Measurements from ENCODE around the gene SPN. TPM values are rescaled to one million over a fixed set of nuclear protein-coding genes. Genes with fewer than 3 reads are reported as not detected.

Gene SPN
- total and polyA plus RNA-seq, 5 donors from 2014 or later: 103 to 149 (median 134) TPM

Other genes with a start within 250 kb of the SPN start
- gene BOLA2, start 208.9 kb upstream of the SPN start, total RNA-seq: 7.4 TPM
- 10 to 100 TPM; 19.0 to 41.9 (median 24.9) TPM for gene BOLA2, start 208.9 kb upstream of the SPN start, polyA plus RNA-seq
- gene SLX1B, start 208.7 kb upstream of the SPN start, total RNA-seq: 20.0 TPM
- 10 to 100 TPM in 3 of 4 donors, 1 to 10 TPM in 1; 8.7 to 20.6 (median 13.3) TPM for gene SLX1B, start 208.7 kb upstream of the SPN start, polyA plus RNA-seq
- 0.54 TPM for gene SULT1A4, start 203.3 kb upstream of the SPN start, total RNA-seq
- gene SULT1A4, start 203.3 kb upstream of the SPN start, polyA plus RNA-seq: 1 to 10 TPM in 2 of 4 donors, under 1 TPM in 1, not detected in 1; 0.84 to 1.7 (median 1.3) TPM
- 170 TPM for gene NPIPB12, start 156.8 kb upstream of the SPN start, total RNA-seq
- 1 to 10 TPM; 1.6 to 4.1 (median 2.5) TPM for gene NPIPB12, start 156.8 kb upstream of the SPN start, polyA plus RNA-seq
- 2.4 TPM for gene QPRT, start 15.9 kb downstream of the SPN start, total RNA-seq
- gene QPRT, start 15.9 kb downstream of the SPN start, polyA plus RNA-seq: 1 to 10 TPM in 1 of 4 donors, under 1 TPM in 3; 0.53 to 2.1 (median 0.69) TPM
- gene C16orf54, start 82.7 kb downstream of the SPN start, total RNA-seq: 89.4 TPM
- 10 to 100 TPM; 31.4 to 84.9 (median 57.2) TPM for gene C16orf54, start 82.7 kb downstream of the SPN start, polyA plus RNA-seq
- not detected for gene ZG16, start 115.0 kb downstream of the SPN start, total RNA-seq
- gene ZG16, start 115.0 kb downstream of the SPN start, polyA plus RNA-seq: not detected
- gene KIF22, start 127.5 kb downstream of the SPN start, total RNA-seq: 89.1 TPM
- 10 to 100 TPM; 49.4 to 65.1 (median 56.1) TPM for gene KIF22, start 127.5 kb downstream of the SPN start, polyA plus RNA-seq
- gene MAZ, start 143.3 kb downstream of the SPN start, total RNA-seq: 224 TPM
- 10 to 100 TPM; 36.9 to 62.2 (median 44.5) TPM for gene MAZ, start 143.3 kb downstream of the SPN start, polyA plus RNA-seq
- gene PRRT2, start 148.9 kb downstream of the SPN start, total RNA-seq: 1.9 TPM
- under 1 TPM in 2 of 4 donors, not detected in 2; 0.06 to 0.17 TPM for gene PRRT2, start 148.9 kb downstream of the SPN start, polyA plus RNA-seq
- gene PAGR1, start 152.9 kb downstream of the SPN start, total RNA-seq: 15.6 TPM
- 10 to 100 TPM; 41.0 to 48.8 (median 45.5) TPM for gene PAGR1, start 152.9 kb downstream of the SPN start, polyA plus RNA-seq
- 163 TPM for gene MVP, start 157.2 kb downstream of the SPN start, total RNA-seq
- 100 to 1,000 TPM; 116 to 157 (median 133) TPM for gene MVP, start 157.2 kb downstream of the SPN start, polyA plus RNA-seq
- gene CDIPT, start 200.0 kb downstream of the SPN start, total RNA-seq: 47.7 TPM
- 100 to 1,000 TPM; 100 to 122 (median 108) TPM for gene CDIPT, start 200.0 kb downstream of the SPN start, polyA plus RNA-seq
- not detected for gene SEZ6L2, start 236.3 kb downstream of the SPN start, total RNA-seq
- gene SEZ6L2, start 236.3 kb downstream of the SPN start, polyA plus RNA-seq: not detected
- gene ASPHD1, start 237.2 kb downstream of the SPN start, total RNA-seq: not detected
- not detected for gene ASPHD1, start 237.2 kb downstream of the SPN start, polyA plus RNA-seq